Measurements from ENCODE around the gene PRR36.
A peak's percentile ranks its signal among the peaks of the same experiment; 100 is the strongest.

PRR36 gene

GRCh38 chr19:7832781-7833180, 41.4 kb downstream of the PRR36 start:
- no peak for DNase-seq (ENCODE audit: low read depth)
- no peak overlapping the region for H3K4me3 ChIP-seq (ENCODE audit: control insufficient read depth, low read depth, low read length)
- no peak for TF ChIP-seq CTCF (IDR thresholded peaks at IDR 0.05; ENCODE audit: control insufficient read depth, insufficient read depth, low read depth, low read length, missing control alignments)

- DNase-seq (ENCODE audit: low read depth), result no peak
- no peak for TF ChIP-seq CTCF (IDR thresholded peaks at IDR 0.05; ENCODE audit: control insufficient read depth, insufficient read depth, low read depth, low read length, missing control alignments)
- no peak overlapping the region for H3K4me3 ChIP-seq (ENCODE audit: control insufficient read depth, low read depth, low read length)
Measured at GRCh38 chr19:7832009-7832408, 42.2 kb downstream of the PRR36 start.

- DNase-seq (ENCODE audit: low read depth), result no peak
- no peak overlapping the region for H3K4me3 ChIP-seq (ENCODE audit: control insufficient read depth, low read depth, low read length)
- TF ChIP-seq CTCF (IDR thresholded peaks at IDR 0.05; ENCODE audit: control insufficient read depth, insufficient read depth, low read depth, low read length, missing control alignments), result peak; percentile 58
Measured at GRCh38 chr19:7831452-7831851, 42.7 kb downstream of the PRR36 start.

- peak overlapping the region; percentile 78 for H3K4me3 ChIP-seq (ENCODE audit: control insufficient read depth, low read depth, low read length)
- DNase-seq (ENCODE audit: low read depth), result no peak
- TF ChIP-seq CTCF (IDR thresholded peaks at IDR 0.05; ENCODE audit: control insufficient read depth, insufficient read depth, low read depth, low read length, missing control alignments), result no peak
Measured at GRCh38 chr19:7830823-7831222, 43.4 kb downstream of the PRR36 start.

- DNase-seq (ENCODE audit: low read depth), result no peak
- no peak for TF ChIP-seq CTCF (IDR thresholded peaks at IDR 0.05; ENCODE audit: control insufficient read depth, insufficient read depth, low read depth, low read length, missing control alignments)
- peak overlapping the region; percentile 78 for H3K4me3 ChIP-seq (ENCODE audit: control insufficient read depth, low read depth, low read length)
Measured at GRCh38 chr19:7830272-7830771, 43.9 kb downstream of the PRR36 start.

- no peak for TF ChIP-seq CTCF (IDR thresholded peaks at IDR 0.05; ENCODE audit: control insufficient read depth, insufficient read depth, low read depth, low read length, missing control alignments)
- peak within 1 kb of the TSS; percentile 78 for H3K4me3 ChIP-seq (ENCODE audit: control insufficient read depth, low read depth, low read length)
- peak; percentile 100 for DNase-seq (ENCODE audit: low read depth)
Measured at GRCh38 chr19:7829561-7830271, 44.5 kb downstream of the PRR36 start, which contains the start of gene EVI5L. EVI5L (plus strand) TSS chr19:7830218; CDS start chr19:7846543, 16,325 bp downstream.

Measured in AG09309 (cell line).